Brain pericyte (primary cell): ENCODE results near the gene PRELID2.
"Not testable (repeated sequence)": the region's sequence is repeated elsewhere in the genome, so short reads cannot be mapped to it uniquely, and the experiment has no call there.

Experiments
- DNase-seq: peaks from one replicate; pipeline ENCODE4 v3.0.0-alpha.2; 2012; ENCODE audit warnings: low read depth, low spot score

PRELID2 gene

DNA sequence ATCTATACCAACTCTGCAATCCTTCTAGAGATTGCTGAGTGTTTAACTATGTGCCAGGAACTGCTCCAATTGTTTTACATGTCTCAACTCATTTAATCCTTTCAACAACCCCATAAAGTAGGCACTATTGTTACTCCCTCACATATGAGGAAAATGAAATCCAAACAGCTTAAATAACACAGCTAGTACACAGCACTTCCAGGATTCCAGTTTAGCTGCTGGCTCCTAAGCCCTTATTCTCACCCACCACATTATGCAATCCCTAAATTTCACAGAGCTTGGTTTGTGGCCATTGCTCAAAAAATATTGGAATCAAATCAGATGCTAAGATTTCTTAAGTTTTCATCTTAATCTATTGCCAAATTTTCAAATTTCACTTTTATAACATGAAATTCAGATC, 84.9 kb downstream of the PRELID2 start:
- no peak for DNase-seq

- DNase-seq = no peak
These were observed 91.6 kb downstream of the PRELID2 start for GRCh38 chr5:145743396-145744061.

DNA sequence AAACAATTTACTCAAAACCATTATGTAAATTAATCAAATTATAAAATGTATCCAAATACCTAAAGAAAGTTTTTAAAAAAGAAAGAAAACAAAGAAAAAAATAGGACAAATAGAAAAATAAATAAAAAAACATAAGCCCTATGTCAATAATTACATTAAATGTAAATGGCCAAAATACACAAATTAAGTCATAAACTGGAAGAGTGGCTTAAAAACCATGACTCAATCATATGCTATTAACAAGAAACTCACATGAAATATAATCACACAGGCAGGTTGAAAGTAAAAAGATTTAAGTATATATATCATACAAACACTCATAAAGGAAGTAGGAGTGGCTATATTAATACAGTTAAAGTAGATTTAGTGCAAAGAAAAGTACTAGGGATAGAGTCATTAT, 95.3 kb downstream of the PRELID2 start:
- no peak for DNase-seq

GRCh38 chr5:145738227-145738626, 96.9 kb downstream of the PRELID2 start:
- no peak for DNase-seq

DNA sequence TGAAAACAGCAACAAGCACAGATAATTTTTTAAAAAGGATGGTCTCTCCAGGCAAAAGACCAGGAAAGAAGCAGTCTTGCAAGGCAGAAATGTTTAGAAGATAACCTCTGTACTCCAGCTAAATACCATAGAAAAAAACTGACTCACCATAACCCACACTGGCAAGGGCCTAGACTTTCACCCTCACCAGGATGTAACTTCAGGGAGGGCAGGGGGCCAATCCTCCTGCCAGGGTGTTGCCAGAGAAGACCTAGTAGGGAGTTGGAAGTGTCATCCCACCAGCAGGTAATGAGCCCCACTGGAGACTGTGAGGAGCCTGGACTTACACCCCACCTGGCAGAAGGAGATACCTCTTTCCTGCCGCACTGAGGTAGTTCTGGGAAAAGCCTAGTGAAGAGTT, 97.6 kb downstream of the PRELID2 start:
- DNase-seq = no peak

- DNase-seq = not testable (repeated sequence)
These were observed 105.2 kb downstream of the PRELID2 start for GRCh38 chr5:145729956-145730355.

GRCh38 chr5:145723516-145723915, 111.6 kb downstream of the PRELID2 start:
- no peak for DNase-seq

GRCh38 chr5:145718956-145719355, 116.2 kb downstream of the PRELID2 start:
- no peak for DNase-seq

DNA sequence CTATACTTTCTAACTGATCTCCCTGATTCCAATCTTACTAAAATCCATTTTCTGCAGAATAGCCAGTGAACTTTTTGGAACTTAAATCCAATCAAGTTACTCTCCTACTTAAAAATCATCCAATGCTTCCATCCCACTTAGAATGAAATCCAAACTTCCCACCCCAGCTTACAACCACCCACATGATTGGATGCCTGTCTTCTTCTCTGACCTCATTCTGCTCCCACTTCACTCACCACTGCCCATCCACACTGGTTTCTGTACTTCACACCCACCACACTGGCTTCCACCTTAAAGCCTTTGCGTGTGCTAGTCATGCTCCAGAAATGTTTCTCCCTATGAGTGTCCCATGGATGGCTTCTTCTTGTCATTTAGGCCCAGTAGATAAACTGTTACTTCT, 119.7 kb downstream of the PRELID2 start:
- no peak for DNase-seq

- DNase-seq = no peak
These were observed 122.9 kb downstream of the PRELID2 start for GRCh38 chr5:145712245-145712644.

DNA sequence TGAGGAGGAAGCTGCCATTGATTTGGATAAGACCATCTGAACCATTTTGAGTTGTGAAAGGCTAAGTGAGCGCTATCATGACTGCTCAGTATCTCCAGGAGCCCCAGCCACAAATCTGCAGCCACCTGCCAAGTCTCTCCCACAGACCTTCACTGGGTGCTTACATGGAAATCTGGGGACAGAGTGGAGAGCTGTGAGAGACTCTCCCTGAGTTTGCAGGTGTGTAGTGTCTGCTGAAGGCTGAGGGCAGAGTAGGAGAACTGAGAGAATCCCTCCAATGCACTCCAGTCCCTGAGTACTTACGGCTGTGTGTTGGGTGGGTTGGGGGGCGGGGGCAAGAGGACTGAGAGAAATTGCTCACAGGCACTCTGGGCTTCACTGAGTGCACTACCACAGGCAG, 123.7 kb downstream of the PRELID2 start:
- DNase-seq = no peak
